Mesendoderm (in vitro differentiated cells): ENCODE data around the gene HPGD.

ENCODE experiments used
- DNase-seq: peaks from one replicate; pipeline ENCODE4 v3.0.0; 2013
- H2AK5ac ChIP-seq: 2 replicates; pipeline ENCODE4 v1.6.1; 2013; ENCODE audit warnings: low read length, inconsistent platforms
- H2BK120ac ChIP-seq: 2 replicates; pipeline ENCODE4 v1.6.1; 2013; ENCODE audit warnings: low read depth, mild to moderate bottlenecking, low read length, moderate library complexity, mixed read lengths
- H2BK15ac ChIP-seq: replicated peaks from 2 replicates; pipeline ENCODE4 v1.6.1; 2013; ENCODE audit warnings: low read depth, mild to moderate bottlenecking, moderate library complexity
- H2BK5ac ChIP-seq: 2 replicates; pipeline ENCODE4 v1.6.1; 2013; ENCODE audit warnings: low read length, inconsistent platforms
- H3K18ac ChIP-seq: 2 replicates; pipeline ENCODE4 v1.6.1; 2013; ENCODE audit warnings: mild to moderate bottlenecking, low read length, mixed read lengths
- H3K23ac ChIP-seq: one replicate; pipeline ENCODE4 v1.6.1; 2013; ENCODE audit warnings: low read length
- H3K27ac ChIP-seq: 2 replicates; pipeline ENCODE4 v1.5.1; 2013; ENCODE audit warnings: low read depth, mild to moderate bottlenecking, inconsistent platforms, low read length, moderate library complexity
- H3K27me3 ChIP-seq: 2 replicates; pipeline ENCODE4 v1.6.1; 2013; ENCODE audit warnings: low read length, control low read depth, mild to moderate bottlenecking, inconsistent platforms; ENCODE audit not compliant: insufficient read depth, poor library complexity
- H3K36me3 ChIP-seq: 2 replicates; pipeline ENCODE4 v1.6.1; 2013; ENCODE audit warnings: low read length, inconsistent platforms; ENCODE audit not compliant: control insufficient read depth, insufficient read depth
- H3K4ac ChIP-seq: one replicate; pipeline ENCODE4 v1.6.1; 2013; ENCODE audit warnings: low read depth, mild to moderate bottlenecking, low read length, moderate library complexity
- H3K4me1 ChIP-seq: 2 replicates; pipeline ENCODE4 v1.6.1; 2013; ENCODE audit warnings: low read depth, low read length, inconsistent platforms; ENCODE audit not compliant: control insufficient read depth
- H3K4me2 ChIP-seq: 2 replicates; pipeline ENCODE4 v1.6.1; 2013; ENCODE audit warnings: low read length
- H3K4me3 ChIP-seq: 2 replicates; pipeline ENCODE4 v1.5.1; 2013; ENCODE audit warnings: mild to moderate bottlenecking, low read length
- H3K56ac ChIP-seq: one replicate; pipeline ENCODE4 v1.6.1; 2013; ENCODE audit warnings: low read length
- H3K79me1 ChIP-seq: 2 replicates; pipeline ENCODE4 v1.6.1; 2013; ENCODE audit warnings: low read length, inconsistent platforms
- H3K79me2 ChIP-seq: 2 replicates; pipeline ENCODE4 v1.6.1; 2013; ENCODE audit warnings: mild to moderate bottlenecking, low read length; ENCODE audit not compliant: control insufficient read depth, insufficient read depth
- H3K9ac ChIP-seq: 2 replicates; pipeline ENCODE4 v1.6.1; 2013; ENCODE audit warnings: low read length, inconsistent platforms
- H4K5ac ChIP-seq: one replicate; pipeline ENCODE4 v1.6.1; 2013; ENCODE audit warnings: low read length
- H4K8ac ChIP-seq: one replicate; pipeline ENCODE4 v1.6.1; 2013; ENCODE audit warnings: low read depth, mild to moderate bottlenecking, control low read depth, low read length, moderate library complexity
- WGBS: extraction: QIAGEN DNeasy Blood & Tissue Kit; methylation state at CpG from one replicate; pipeline ENCODE4 v1.1.7; 2013; ENCODE audit warnings: low lambda C conversion rate, missing lambda C conversion rate; ENCODE audit not compliant: insufficient coverage; ENCODE audit errors: extremely low coverage; 5-methylcytosine and 5-hydroxymethylcytosine counted together

HPGD gene

GRCh38 chr4:174485025-174485424 lies 37.3 kb downstream of the HPGD start:
- Histone ChIP-seq H3K4me2 (no peak overlapping the region), H3K27me3 (no peaks in the 10 kb centered on the region), H3K79me1 (no peaks in the 10 kb centered on the region), H4K5ac (no peak overlapping the region), H4K8ac (no peak overlapping the region), H3K23ac (no peak overlapping the region), H3K4me3 (no peak overlapping the region), H3K79me2 (no peaks in the 10 kb centered on the region), H3K36me3 (no peaks in the 10 kb centered on the region), H2BK5ac (no peak overlapping the region), H2BK15ac (no peak overlapping the region), H3K27ac (no peak overlapping the region), H3K18ac (no peak overlapping the region), H2BK120ac (no peak overlapping the region), H3K4me1 (no peaks in the 10 kb centered on the region), H3K4ac (no peak overlapping the region), H3K9ac (no peak overlapping the region), H3K56ac (no peak overlapping the region), H2AK5ac (no peak overlapping the region)
- no peak for DNase-seq
- WGBS = no CpG with 5 or more reads among the region's 5 CpGs

GRCh38 chr4:174483792-174484191 lies 38.5 kb downstream of the HPGD start:
- Histone ChIP-seq H3K4ac (no peak overlapping the region), H3K56ac (no peak overlapping the region), H3K27ac (no peak overlapping the region), H3K23ac (no peak overlapping the region), H3K79me2 (no peaks in the 10 kb centered on the region), H2AK5ac (no peak overlapping the region), H4K5ac (no peak overlapping the region), H3K27me3 (no peaks in the 10 kb centered on the region), H3K18ac (no peak overlapping the region), H3K36me3 (no peaks in the 10 kb centered on the region), H3K79me1 (no peaks in the 10 kb centered on the region), H4K8ac (no peak overlapping the region), H2BK5ac (no peak overlapping the region), H2BK15ac (no peak overlapping the region), H3K4me3 (no peak overlapping the region), H3K4me1 (no peaks in the 10 kb centered on the region), H3K4me2 (no peak overlapping the region), H3K9ac (no peak overlapping the region), H2BK120ac (no peak overlapping the region)
- DNase-seq = no peak
- WGBS = no CpG with 5 or more reads among the region's 3 CpGs

GRCh38 chr4:174479140-174479539 lies 43.1 kb downstream of the HPGD start:
- no peak overlapping the region for H2BK5ac ChIP-seq
- no peak for DNase-seq
- H2BK120ac ChIP-seq = no peak overlapping the region
- no peak overlapping the region for H3K27ac ChIP-seq
- H4K8ac ChIP-seq = no peak overlapping the region
- no peak overlapping the region for H4K5ac ChIP-seq
- H3K4me2 ChIP-seq = no peak overlapping the region
- no CpG with 5 or more reads among the region's 2 CpGs for WGBS
- H3K9ac ChIP-seq = no peak overlapping the region
- no peaks in the 10 kb centered on the region for H3K4me1 ChIP-seq
- H3K36me3 ChIP-seq = no peaks in the 10 kb centered on the region
- no peak overlapping the region for H3K4ac ChIP-seq
- H3K79me2 ChIP-seq = no peaks in the 10 kb centered on the region
- H2AK5ac ChIP-seq = no peak overlapping the region
- no peaks in the 10 kb centered on the region for H3K27me3 ChIP-seq
- no peak overlapping the region for H3K18ac ChIP-seq
- no peak overlapping the region for H3K56ac ChIP-seq
- no peak overlapping the region for H2BK15ac ChIP-seq
- no peak overlapping the region for H3K23ac ChIP-seq
- H3K4me3 ChIP-seq = no peak overlapping the region
- no peaks in the 10 kb centered on the region for H3K79me1 ChIP-seq

GRCh38 chr4:174475528-174475927 lies 46.8 kb downstream of the HPGD start:
- H2BK120ac ChIP-seq = no peak overlapping the region
- DNase-seq = no peak
- no peaks in the 10 kb centered on the region for H3K79me2 ChIP-seq
- H3K4me1 ChIP-seq = no peaks in the 10 kb centered on the region
- WGBS = no CpG with 5 or more reads among the region's 3 CpGs
- H3K4me2 ChIP-seq = no peak overlapping the region
- no peaks in the 10 kb centered on the region for H3K27me3 ChIP-seq
- no peak overlapping the region for H3K23ac ChIP-seq
- no peak overlapping the region for H3K4me3 ChIP-seq
- no peak overlapping the region for H4K8ac ChIP-seq
- H3K18ac ChIP-seq = no peak overlapping the region
- H3K9ac ChIP-seq = no peak overlapping the region
- H2BK15ac ChIP-seq = no peak overlapping the region
- H3K79me1 ChIP-seq = no peaks in the 10 kb centered on the region
- no peak overlapping the region for H4K5ac ChIP-seq
- H3K36me3 ChIP-seq = no peaks in the 10 kb centered on the region
- H3K4ac ChIP-seq = no peak overlapping the region
- H3K56ac ChIP-seq = no peak overlapping the region
- no peak overlapping the region for H2AK5ac ChIP-seq
- no peak overlapping the region for H3K27ac ChIP-seq
- no peak overlapping the region for H2BK5ac ChIP-seq

- no peak overlapping the region for H2BK5ac ChIP-seq
- DNase-seq = peak; percentile 47
- H3K23ac ChIP-seq = no peak overlapping the region
- no peak overlapping the region for H2BK120ac ChIP-seq
- no peaks in the 10 kb centered on the region for H3K79me2 ChIP-seq
- H3K9ac ChIP-seq = no peak overlapping the region
- no peak overlapping the region for H3K18ac ChIP-seq
- no peak overlapping the region for H2BK15ac ChIP-seq
- H3K27ac ChIP-seq = no peak overlapping the region
- no peak overlapping the region for H3K56ac ChIP-seq
- no peak overlapping the region for H3K4me3 ChIP-seq
- H3K4me2 ChIP-seq = no peak overlapping the region
- H4K5ac ChIP-seq = no peak overlapping the region
- no peaks in the 10 kb centered on the region for H3K79me1 ChIP-seq
- H3K4ac ChIP-seq = no peak overlapping the region
- no CpG with 5 or more reads among the region's 8 CpGs for WGBS
- H2AK5ac ChIP-seq = no peak overlapping the region
- no peak overlapping the region for H4K8ac ChIP-seq
- H3K4me1 ChIP-seq = no peaks in the 10 kb centered on the region
- no peaks in the 10 kb centered on the region for H3K27me3 ChIP-seq
- H3K36me3 ChIP-seq = no peaks in the 10 kb centered on the region
Observed at GRCh38 chr4:174474457-174475075, 47.7 kb downstream of the HPGD start.

GRCh38 chr4:174467107-174467506 lies 55.2 kb downstream of the HPGD start:
- no peak overlapping the region for H4K8ac ChIP-seq
- H2BK5ac ChIP-seq = no peak overlapping the region
- H3K23ac ChIP-seq = no peak overlapping the region
- H3K9ac ChIP-seq = no peak overlapping the region
- no peaks in the 10 kb centered on the region for H3K27me3 ChIP-seq
- no peaks in the 10 kb centered on the region for H3K36me3 ChIP-seq
- no peak overlapping the region for H2BK120ac ChIP-seq
- no peak overlapping the region for H4K5ac ChIP-seq
- no peak overlapping the region for H3K4me3 ChIP-seq
- no peak overlapping the region for H3K4ac ChIP-seq
- no CpG with 5 or more reads among the region's 3 CpGs for WGBS
- H3K4me1 ChIP-seq = no peaks in the 10 kb centered on the region
- H3K18ac ChIP-seq = no peak overlapping the region
- no peaks in the 10 kb centered on the region for H3K79me1 ChIP-seq
- no peak for DNase-seq
- H2AK5ac ChIP-seq = no peak overlapping the region
- no peaks in the 10 kb centered on the region for H3K79me2 ChIP-seq
- H3K4me2 ChIP-seq = no peak overlapping the region
- H2BK15ac ChIP-seq = no peak overlapping the region
- no peak overlapping the region for H3K27ac ChIP-seq
- H3K56ac ChIP-seq = no peak overlapping the region
